LHCN-M2 (cell line): ENCODE results near the gene LRP4. TPM values are rescaled to one million over a fixed set of nuclear protein-coding genes. Genes with fewer than 3 reads are reported as not detected.
"Not testable (repeated sequence)": the region's sequence is repeated elsewhere in the genome, so short reads cannot be mapped to it uniquely, and the experiment has no call there.

ENCODE experiments used
- DNase-seq: peaks from one replicate; pipeline ENCODE4 v3.0.0-alpha.2; 2012; ENCODE audit warnings: low read depth
- total RNA-seq: library from RNA; depleted of rRNA; stranded (reverse); fragments of >200 nt; gene quantifications from 2 replicates; pipeline ENCODE4 v1.2.3, GENCODE V29; 2014

LRP4 gene
- total RNA-seq, 1 experiment from 2014 or later = 1.4 TPM

- not testable (repeated sequence) for DNase-seq
These were observed 9.6 kb upstream of the LRP4 start for GRCh38 chr11:46927928-46928327.

- DNase-seq = peak; percentile 97
These were observed 2.4 kb upstream of the LRP4 start for GRCh38 chr11:46920755-46921154.

- DNase-seq = no peak
These were observed 601 bp upstream of the LRP4 start for GRCh38 chr11:46918788-46919513.

- no peak for DNase-seq
These were observed 628 bp downstream of the LRP4 start for GRCh38 chr11:46917762-46918082.

- no peak for DNase-seq
These were observed 1.1 kb downstream of the LRP4 start for GRCh38 chr11:46917109-46917761.

GRCh38 chr11:46916286-46917108 is 1.9 kb downstream of the LRP4 start:
- peak; percentile 76 for DNase-seq

- no peak for DNase-seq
These were observed 3.4 kb downstream of the LRP4 start for GRCh38 chr11:46914910-46915309.

- peak; percentile 66 for DNase-seq
These were observed 4.0 kb downstream of the LRP4 start for GRCh38 chr11:46914363-46914762.

- DNase-seq = no peak
These were observed 4.9 kb downstream of the LRP4 start for GRCh38 chr11:46913484-46913883.

- DNase-seq = no peak
These were observed 5.7 kb downstream of the LRP4 start for GRCh38 chr11:46912526-46913150.

- no peak for DNase-seq
These were observed 10.7 kb downstream of the LRP4 start for GRCh38 chr11:46907606-46908005.

GRCh38 chr11:46906609-46907041 is 11.7 kb downstream of the LRP4 start:
- no peak for DNase-seq

- DNase-seq = no peak
These were observed 12.5 kb downstream of the LRP4 start for GRCh38 chr11:46905806-46906205.

- DNase-seq = no peak
These were observed 14.5 kb downstream of the LRP4 start for GRCh38 chr11:46903846-46904245.

GRCh38 chr11:46902694-46903093 is 15.7 kb downstream of the LRP4 start:
- DNase-seq = no peak

GRCh38 chr11:46901156-46901555 is 17.2 kb downstream of the LRP4 start:
- DNase-seq = no peak

GRCh38 chr11:46900091-46900746 is 18.1 kb downstream of the LRP4 start:
- no peak for DNase-seq

- no peak for DNase-seq
These were observed 18.8 kb downstream of the LRP4 start for GRCh38 chr11:46899501-46900025.

GRCh38 chr11:46898396-46899095 is 19.8 kb downstream of the LRP4 start:
- no peak for DNase-seq

- peak; percentile 72 for DNase-seq
These were observed 21.5 kb downstream of the LRP4 start for GRCh38 chr11:46896719-46897406.
